Activated CD4-positive, alpha-beta T cell treated with anti-CD3 and anti-CD28 coated beads, Interleukin-2, Interleukin-6, amounts not matched to agents 100 ng/mL and 50 ng/mL, durations not matched to agents 16 hours and 8 hours (primary cell): ENCODE results near the gene GLP1R.
A peak's percentile ranks its signal among the peaks of the same experiment; 100 is the strongest.

Experiments
- DNase-seq: peaks from one replicate; pipeline ENCODE4 v3.0.0-alpha.2; 2020

The GLP1R gene

GRCh38 chr6:39087197-39087596, 38.6 kb downstream of the GLP1R start:
- no peak for DNase-seq

- DNase-seq: no peak
Measured at GRCh38 chr6:39088331-39088730, 39.8 kb downstream of the GLP1R start.

- no peak for DNase-seq
Measured at GRCh38 chr6:39090036-39090435, 41.5 kb downstream of the GLP1R start.

GRCh38 chr6:39091220-39091619, 42.6 kb downstream of the GLP1R start:
- no peak for DNase-seq

- no peak for DNase-seq
Measured at GRCh38 chr6:39092124-39092523, 43.5 kb downstream of the GLP1R start.

GRCh38 chr6:39093149-39093708, 44.6 kb downstream of the GLP1R start:
- no peak for DNase-seq

GRCh38 chr6:39095578-39095977, 47.0 kb downstream of the GLP1R start:
- DNase-seq: no peak

GRCh38 chr6:39100358-39100757, 51.8 kb downstream of the GLP1R start:
- no peak for DNase-seq

GRCh38 chr6:39102071-39102820, 53.7 kb downstream of the GLP1R start:
- peak; percentile 8 for DNase-seq

GRCh38 chr6:39102821-39103136, 54.2 kb downstream of the GLP1R start:
- DNase-seq: no peak

GRCh38 chr6:39104528-39104927, 55.9 kb downstream of the GLP1R start:
- DNase-seq: no peak

- no peak for DNase-seq
Measured at GRCh38 chr6:39107034-39107433, 58.5 kb downstream of the GLP1R start.

- no peak for DNase-seq
Measured at GRCh38 chr6:39107641-39108040, 59.1 kb downstream of the GLP1R start.

- DNase-seq: no peak
Measured at GRCh38 chr6:39108041-39108839, 59.7 kb downstream of the GLP1R start.

- peak; percentile 38 for DNase-seq
Measured at GRCh38 chr6:39111280-39111679, 62.7 kb downstream of the GLP1R start.

- no peak for DNase-seq
Measured at GRCh38 chr6:39113788-39114187, 65.2 kb downstream of the GLP1R start.

GRCh38 chr6:39114388-39114703, 65.8 kb downstream of the GLP1R start:
- DNase-seq: no peak

GRCh38 chr6:39114704-39115599, 66.4 kb downstream of the GLP1R start, which contains the start of gene SAYSD1:
Gene SAYSD1, minus strand, starts transcription at chr6:39115186. Its CDS starts 97 bp downstream, at chr6:39115089.
- peak; percentile 96 for DNase-seq

GRCh38 chr6:39118921-39119320, 70.3 kb downstream of the GLP1R start:
- DNase-seq: no peak

GRCh38 chr6:39124114-39124513, 75.5 kb downstream of the GLP1R start:
- DNase-seq: no peak

GRCh38 chr6:39128106-39128505, 79.5 kb downstream of the GLP1R start:
- no peak for DNase-seq

- DNase-seq: no peak
Measured at GRCh38 chr6:39128832-39129231, 80.3 kb downstream of the GLP1R start.

- no peak for DNase-seq
Measured at GRCh38 chr6:39130691-39131090, 82.1 kb downstream of the GLP1R start.
